ENCODE measurements around the gene GOLGA8B.
"Not testable (repeated sequence)": the region's sequence is repeated elsewhere in the genome, so short reads cannot be mapped to it uniquely, and the experiment has no call there.

- TF ChIP-seq POLR2A, CTCF (IDR thresholded peaks at IDR 0.05): not testable (repeated sequence)
Measured at GRCh38 chr15:34564711-34565110, 18.7 kb downstream of the GOLGA8B start.

Data from adrenal gland (tissue), 5 donors.